Thyroid gland (tissue), 4 donors: Measurements from ENCODE around the gene C8A.

Experiments
- CTCF ChIP-seq, 6 experiments: fragments of 200-600 bp in 3 of 6; fragments of 450-650 bp in 3 of 6; sonication (generic) in 3 of 6; IDR thresholded peaks; one replicate each; pipeline ENCODE4 v1.5.1; 2016 to 2019; ENCODE audit warnings: antibody characterized with exemption in 6 of 6, mild to moderate bottlenecking in 2 of 6, inconsistent platforms in 1 of 6, moderate library complexity in 1 of 6
- POLR2A ChIP-seq, 2 donors: fragments of 450-650 bp; IDR thresholded peaks; one replicate each; pipeline ENCODE4 v1.6.1; 2017; ENCODE audit warnings: antibody characterized with exemption in 2 of 2, mild to moderate bottlenecking in 2 of 2, moderate library complexity in 1 of 2

GRCh38 chr1:56833088-56833487, 21.5 kb upstream of the C8A start:
- TF ChIP-seq POLR2A (IDR thresholded peaks at IDR 0.05) = no peak
- TF ChIP-seq CTCF (IDR thresholded peaks at IDR 0.05) = no peak
